HG02870 (cell line): ENCODE measurements around the gene CNTN1.
"Not testable (repeated sequence)": the region's sequence is repeated elsewhere in the genome, so short reads cannot be mapped to it uniquely, and the experiment has no call there.

Experiments used
- ATAC-seq: cut with Tn5 transposase; IDR thresholded peaks from one replicate; pipeline ENCODE4 v1.9.1; 2021; ENCODE audit warnings: mild to moderate bottlenecking, moderate library complexity; ENCODE audit not compliant: unreplicated experiment

The CNTN1 gene

GRCh38 chr12:41019461-41019860 lies 327.2 kb downstream of the CNTN1 start:
- ATAC-seq = no peak

- ATAC-seq = no peak
Observed at GRCh38 chr12:41023836-41024235, 331.6 kb downstream of the CNTN1 start.

DNA sequence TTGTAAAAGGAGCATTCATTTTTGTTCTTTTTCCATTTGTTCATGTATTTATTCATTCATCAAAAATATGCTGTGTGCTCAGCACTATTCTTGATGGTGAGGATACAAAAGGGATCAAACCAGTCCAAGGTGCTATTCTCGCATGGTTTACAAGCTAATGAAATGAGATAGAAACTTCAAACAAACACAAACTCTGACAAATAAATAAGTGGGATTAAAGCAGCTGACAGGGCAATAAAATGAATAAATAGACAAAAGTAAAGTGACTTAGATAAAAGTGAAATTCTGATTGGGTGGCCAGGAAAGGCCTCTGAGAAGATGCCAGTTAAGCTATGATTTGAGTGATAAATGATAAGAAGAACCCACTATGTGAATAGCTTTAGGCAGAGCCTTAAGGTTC lies 333.9 kb downstream of the CNTN1 start:
- no peak for ATAC-seq

GRCh38 chr12:41032386-41032785 lies 340.1 kb downstream of the CNTN1 start:
- no peak for ATAC-seq

DNA sequence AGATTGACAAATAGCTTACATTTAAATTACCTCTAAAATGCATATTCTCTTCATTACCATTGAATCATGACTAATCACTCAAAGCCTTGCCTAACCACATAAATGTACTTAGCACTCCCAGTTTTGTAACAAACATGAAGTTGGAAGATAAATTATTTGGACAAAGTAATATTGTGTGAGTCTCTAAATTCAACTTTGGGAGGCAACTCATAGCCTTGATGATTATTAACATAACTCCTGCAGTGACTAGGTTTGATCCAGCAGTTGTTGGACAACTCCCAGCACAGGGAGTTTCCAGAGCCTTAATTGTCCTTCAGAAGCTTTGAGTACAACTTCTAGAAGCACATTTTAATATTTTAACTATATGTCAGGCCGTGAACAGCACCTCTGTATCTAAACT lies 342.4 kb downstream of the CNTN1 start:
- ATAC-seq = no peak

- ATAC-seq = no peak
Observed at GRCh38 chr12:41039461-41039860, 347.2 kb downstream of the CNTN1 start.

- ATAC-seq = no peak
Observed at GRCh38 chr12:41045509-41045908, 353.3 kb downstream of the CNTN1 start.

- no peak for ATAC-seq
Observed at GRCh38 chr12:41049033-41049432, 356.8 kb downstream of the CNTN1 start.

DNA sequence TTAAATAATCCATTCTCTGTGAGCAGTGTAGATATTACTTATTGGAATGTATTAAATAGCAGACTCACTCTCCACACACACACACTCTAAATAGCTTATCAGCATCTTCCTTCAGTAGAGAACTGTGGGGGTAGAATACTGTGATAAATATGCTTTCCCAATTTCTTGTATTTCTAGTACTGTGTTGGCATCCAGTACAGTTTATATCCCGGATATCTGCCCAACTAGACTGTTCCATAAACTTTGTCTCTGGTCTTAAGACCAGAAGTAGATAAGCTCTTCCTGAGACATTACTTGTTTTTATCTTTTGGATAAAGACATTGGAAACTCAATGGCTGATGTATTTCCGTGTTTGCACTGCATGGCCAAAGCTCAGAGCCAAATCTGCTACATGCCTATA lies 359.7 kb downstream of the CNTN1 start:
- no peak for ATAC-seq

DNA sequence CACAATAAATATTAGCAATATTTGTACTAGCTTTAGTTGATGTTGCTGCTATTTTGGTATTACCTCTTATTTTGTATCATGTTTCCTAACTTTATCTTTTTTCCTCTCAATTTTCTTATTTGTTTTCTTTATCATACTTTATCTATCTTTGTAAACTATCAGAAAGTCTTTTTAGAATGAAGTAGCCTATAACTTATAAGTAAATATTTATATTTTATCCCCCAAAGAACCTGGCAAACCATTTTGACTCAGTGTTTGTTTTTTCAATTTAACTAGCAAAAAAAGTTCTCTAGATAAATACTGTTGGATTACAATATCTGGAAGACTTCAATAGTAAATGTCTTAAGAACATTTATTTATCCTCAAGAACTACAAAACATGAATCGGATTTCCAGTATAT lies 360.2 kb downstream of the CNTN1 start:
- ATAC-seq = no peak

GRCh38 chr12:41053046-41053445 lies 360.8 kb downstream of the CNTN1 start:
- no peak for ATAC-seq

DNA sequence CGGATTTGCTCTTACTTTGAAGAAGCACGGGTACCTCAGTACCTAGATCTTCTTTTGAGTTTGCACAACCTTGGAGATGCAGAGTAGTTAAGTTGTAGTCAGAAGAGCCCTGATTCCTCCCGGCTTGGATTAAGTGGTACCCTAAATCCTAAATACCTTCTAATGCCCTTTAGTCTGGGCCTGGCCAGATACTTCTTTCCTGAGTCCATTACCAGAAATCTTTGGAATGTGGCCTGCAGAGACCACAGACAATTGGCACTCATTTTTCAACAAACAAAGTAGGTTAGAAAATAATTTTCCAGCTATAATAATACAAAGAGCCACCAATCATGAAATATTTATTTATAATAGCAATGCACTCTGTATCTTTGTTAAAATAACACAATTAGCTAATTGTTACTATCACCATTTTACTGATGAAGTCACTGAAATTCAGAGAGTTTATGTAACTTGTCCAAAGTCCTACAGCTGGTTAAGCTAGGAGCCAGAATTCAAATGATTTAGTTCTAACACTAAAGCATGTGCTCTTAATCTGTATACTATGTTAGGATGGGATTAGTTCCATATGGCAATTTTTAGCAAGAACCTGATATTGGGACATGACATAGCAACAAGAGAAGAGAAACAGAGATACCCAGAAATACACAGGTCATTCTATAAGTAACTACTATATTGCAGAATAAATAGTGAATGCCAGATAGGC lies 363.8 kb downstream of the CNTN1 start:
- no peak for ATAC-seq

- no peak for ATAC-seq
Observed at GRCh38 chr12:41058266-41058665, 366.0 kb downstream of the CNTN1 start.

DNA sequence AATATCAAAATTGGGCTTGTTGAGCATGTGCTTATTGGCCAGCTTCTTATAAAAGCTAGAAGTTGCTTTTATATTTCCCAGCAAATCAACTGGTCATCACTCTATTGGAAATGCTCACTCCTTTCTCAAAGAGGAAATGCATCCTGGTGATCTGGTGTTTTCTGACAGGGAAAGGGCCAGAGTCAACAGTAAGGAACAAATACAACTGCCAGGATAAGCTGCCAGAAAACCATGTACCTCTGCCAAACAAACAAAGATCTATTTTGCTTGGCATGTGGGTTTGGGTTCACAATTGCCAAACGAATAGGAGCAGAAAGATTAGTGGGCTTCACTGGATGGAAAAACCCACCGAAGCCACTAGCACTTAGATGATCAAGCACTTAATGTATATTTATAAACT lies 369.0 kb downstream of the CNTN1 start:
- no peak for ATAC-seq

GRCh38 chr12:41064411-41064810 lies 372.2 kb downstream of the CNTN1 start:
- no peak for ATAC-seq

GRCh38 chr12:41067941-41068645 lies 375.9 kb downstream of the CNTN1 start:
- ATAC-seq = no peak

DNA sequence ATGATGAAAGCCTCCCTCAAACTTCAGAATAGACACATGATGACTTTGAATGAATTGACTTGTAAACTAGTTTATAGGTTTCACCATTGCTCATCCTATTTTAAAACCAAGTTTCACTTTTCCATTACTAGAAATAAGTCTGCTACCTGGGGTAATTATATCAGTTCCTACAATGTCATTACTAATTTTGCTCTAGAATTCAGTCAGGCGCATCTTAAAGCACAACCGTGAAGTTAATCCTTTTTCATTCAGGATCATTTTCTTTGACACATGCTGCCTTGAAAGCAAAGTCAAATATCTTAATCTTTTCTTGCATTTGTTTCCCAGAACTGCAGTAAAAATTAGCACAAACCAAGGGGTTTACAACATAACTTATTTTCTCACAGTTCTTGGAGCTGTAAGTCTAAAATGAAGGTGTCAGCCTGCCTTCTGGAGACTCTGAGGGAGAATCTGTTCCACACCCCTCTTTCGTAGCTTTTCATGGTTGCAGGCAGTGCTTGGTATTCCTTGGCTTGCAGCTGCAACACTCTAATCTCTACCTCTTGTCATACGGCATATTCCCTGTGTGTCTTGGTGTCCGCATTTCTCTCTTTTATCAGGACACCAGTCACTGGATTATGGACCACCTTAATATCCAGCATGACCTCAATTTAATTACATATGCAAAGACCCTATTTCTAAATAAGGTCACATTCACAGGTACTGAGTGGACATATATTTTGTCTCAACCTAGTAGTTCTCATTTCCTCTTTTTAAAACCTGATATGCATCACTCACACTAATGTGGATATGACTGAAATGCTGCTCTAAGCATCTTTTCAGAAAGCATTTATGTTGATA lies 381.6 kb downstream of the CNTN1 start:
- peak; percentile 85 for ATAC-seq

DNA sequence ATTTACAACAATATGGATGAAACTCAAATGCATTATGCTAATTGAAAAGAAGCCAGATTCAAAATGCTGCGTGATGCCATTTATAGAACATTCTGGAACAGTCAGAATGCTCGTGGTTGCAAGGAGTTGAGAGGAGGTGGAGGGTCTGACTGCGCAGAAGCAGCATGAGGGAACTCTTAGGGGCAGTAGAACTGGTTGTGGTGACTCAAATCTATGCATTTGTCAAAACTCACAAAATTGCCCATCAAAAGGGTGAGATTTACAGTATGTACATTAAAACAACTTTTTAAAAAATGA lies 382.2 kb downstream of the CNTN1 start:
- peak; percentile 29 for ATAC-seq

DNA sequence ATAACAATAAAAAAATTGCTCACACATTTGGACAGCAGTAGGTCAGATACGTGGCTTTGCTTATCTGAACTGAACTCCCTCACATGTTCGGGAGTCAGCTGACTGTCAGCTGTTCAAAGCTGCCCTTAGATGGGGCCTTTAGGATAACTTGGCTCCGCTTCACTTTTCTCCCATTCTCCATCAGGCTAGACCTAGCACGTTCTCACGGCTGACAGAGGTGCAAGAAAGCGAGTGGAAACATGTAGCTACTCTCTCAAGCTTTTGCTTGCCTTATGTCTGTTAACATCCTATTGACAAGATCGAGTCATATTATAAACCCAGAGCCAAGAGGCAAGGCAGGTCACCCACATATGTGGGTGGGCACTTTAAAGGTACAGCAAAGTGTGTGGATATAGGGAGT lies 383.9 kb downstream of the CNTN1 start:
- ATAC-seq = no peak

DNA sequence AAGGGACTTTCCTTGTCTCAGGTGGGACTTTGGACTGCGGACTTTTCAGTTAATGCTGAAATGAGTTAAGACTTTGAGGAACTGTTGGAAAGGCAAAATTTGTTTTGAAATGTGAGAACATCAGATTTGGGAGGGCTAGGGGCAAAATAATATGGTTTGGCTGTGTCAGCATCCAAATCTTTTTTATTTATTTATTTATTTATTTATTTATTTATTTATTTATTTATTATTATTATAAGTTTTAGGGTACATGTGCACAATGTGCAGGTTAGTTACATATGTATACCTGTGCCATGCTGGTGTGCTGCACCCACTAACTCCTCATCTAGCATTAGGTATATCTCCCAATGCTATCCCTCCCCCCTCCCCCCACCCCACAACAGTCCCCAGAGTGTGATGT lies 389.0 kb downstream of the CNTN1 start:
- ATAC-seq = not testable (repeated sequence)

GRCh38 chr12:41089438-41089837 lies 397.2 kb downstream of the CNTN1 start:
- ATAC-seq = no peak

DNA sequence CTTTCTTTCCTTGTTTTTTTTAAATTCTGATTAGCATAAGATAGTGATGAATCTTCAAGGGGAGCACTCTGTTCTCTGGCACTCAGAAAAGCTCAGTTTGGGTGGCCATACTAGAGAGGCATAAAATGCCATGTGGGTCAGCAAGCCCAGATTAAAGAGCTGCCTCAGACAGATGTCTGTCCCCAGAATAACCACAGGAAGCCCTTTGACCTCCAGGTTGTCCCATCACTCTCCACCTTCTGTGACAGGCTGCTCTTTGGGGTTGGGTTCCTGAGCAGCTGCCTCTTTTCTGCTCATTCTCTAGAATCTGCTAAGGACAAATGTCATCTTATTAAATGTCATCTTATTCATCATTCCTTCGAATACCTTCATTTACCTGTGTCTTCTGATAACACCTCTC lies 399.9 kb downstream of the CNTN1 start:
- no peak for ATAC-seq
